T-helper 1 cell (primary cell): ENCODE measurements around the gene SAP30L.

Experiments
- DNase-seq, 5 donors: peaks; one replicate each; pipeline ENCODE4 v3.0.0-alpha.2; 2012 to 2020

Gene SAP30L

GRCh38 chr5:154481584-154482381, 36.0 kb downstream of the SAP30L start:
- DNase-seq = no peak

- DNase-seq = no peak
These were observed 37.0 kb downstream of the SAP30L start for GRCh38 chr5:154482528-154483449.

GRCh38 chr5:154483654-154484392, 38.0 kb downstream of the SAP30L start:
- DNase-seq = no peak

GRCh38 chr5:154484393-154485095, 38.7 kb downstream of the SAP30L start:
- DNase-seq = no peak

GRCh38 chr5:154485096-154485491, 39.3 kb downstream of the SAP30L start:
- DNase-seq = no peak

- no peak for DNase-seq
These were observed 40.1 kb downstream of the SAP30L start for GRCh38 chr5:154485850-154486426.

- no peak for DNase-seq
These were observed 40.6 kb downstream of the SAP30L start for GRCh38 chr5:154486427-154486866.

GRCh38 chr5:154487541-154487940, 41.7 kb downstream of the SAP30L start:
- peak in 1 of 5 donors; percentile 42 for DNase-seq

GRCh38 chr5:154491941-154492340, 46.1 kb downstream of the SAP30L start:
- no peak for DNase-seq

GRCh38 chr5:154493274-154493673, 47.5 kb downstream of the SAP30L start:
- no peak for DNase-seq

GRCh38 chr5:154494036-154494435, 48.2 kb downstream of the SAP30L start:
- no peak for DNase-seq

- no peak for DNase-seq
These were observed 52.8 kb downstream of the SAP30L start for GRCh38 chr5:154498591-154498990.

- DNase-seq = no peak
These were observed 53.2 kb downstream of the SAP30L start for GRCh38 chr5:154498994-154499393.

- DNase-seq = no peak
These were observed 55.8 kb downstream of the SAP30L start for GRCh38 chr5:154501566-154501965.

GRCh38 chr5:154502180-154502579, 56.4 kb downstream of the SAP30L start:
- DNase-seq = no peak

- DNase-seq = no peak
These were observed 57.9 kb downstream of the SAP30L start for GRCh38 chr5:154503698-154504039.

- DNase-seq = no peak
These were observed 59.8 kb downstream of the SAP30L start for GRCh38 chr5:154505567-154505966.

GRCh38 chr5:154506049-154506715, 60.4 kb downstream of the SAP30L start:
- no peak for DNase-seq

- DNase-seq = no peak
These were observed 60.9 kb downstream of the SAP30L start for GRCh38 chr5:154506716-154507080.

- no peak for DNase-seq
These were observed 62.3 kb downstream of the SAP30L start for GRCh38 chr5:154508114-154508513.

GRCh38 chr5:154509784-154510555, 64.2 kb downstream of the SAP30L start:
- DNase-seq = no peak
